ENCODE data around the gene MYO3B.

The MYO3B gene

DNA sequence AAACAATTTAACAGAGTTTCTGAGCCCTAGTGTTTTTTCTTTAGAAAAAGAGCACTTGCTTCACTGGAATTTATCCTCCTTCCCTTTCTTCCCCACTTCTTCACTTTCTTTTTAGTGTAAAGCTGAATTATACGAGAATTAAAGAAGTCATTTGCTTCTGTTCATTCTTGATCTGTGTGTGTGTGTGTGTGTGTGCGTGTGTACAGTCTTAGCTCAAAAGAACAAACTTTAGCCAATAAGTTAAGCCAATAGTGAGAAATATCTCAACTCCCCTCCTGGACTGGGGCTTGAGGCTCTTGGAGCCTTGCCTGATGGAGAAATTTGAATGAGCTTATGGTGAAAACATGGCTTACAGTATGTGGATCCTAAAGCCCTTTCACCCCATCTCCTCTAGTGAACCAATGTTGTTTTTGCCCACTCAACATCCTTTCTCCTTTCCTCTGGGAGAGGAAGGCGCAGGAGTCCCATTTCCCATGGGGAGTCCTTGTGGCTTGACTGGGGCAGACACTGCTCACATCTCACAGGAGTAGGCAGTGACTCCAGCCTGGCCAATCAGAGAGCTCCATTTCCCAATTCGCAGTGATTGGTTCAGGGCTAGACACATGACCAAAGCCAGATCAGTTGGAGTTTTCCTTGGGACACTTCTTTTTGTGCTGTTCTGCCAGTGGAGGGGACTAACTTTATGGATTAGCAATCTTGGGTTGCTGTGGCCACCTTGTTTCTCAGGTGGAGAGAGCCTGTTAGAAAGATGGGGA, 16.3 kb upstream of the MYO3B start:
- H3K27ac ChIP-seq = no peak overlapping the region
- TF ChIP-seq ZFX (IDR thresholded peaks at IDR 0.05) (no peak), CTCF (conservative IDR thresholded peaks at IDR 0.05) (no peak)

DNA sequence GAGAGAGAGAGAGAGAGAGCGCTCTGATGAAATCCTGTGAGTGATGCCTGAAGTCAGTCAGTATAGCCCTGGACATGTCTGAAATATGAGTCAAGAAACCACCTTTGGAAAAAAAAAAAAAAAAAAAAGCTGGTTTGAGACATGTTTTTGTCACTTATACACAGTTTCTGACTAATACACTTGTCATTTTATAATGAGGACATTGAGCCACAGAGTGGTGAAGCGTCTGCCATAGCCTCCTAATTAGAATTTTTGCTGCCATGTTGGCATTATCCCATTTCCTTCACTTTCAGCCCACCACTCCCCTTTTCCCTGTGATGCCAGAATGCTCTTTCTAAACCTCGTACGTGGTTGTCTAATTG, 15.7 kb upstream of the MYO3B start:
- TF ChIP-seq CTCF (conservative IDR thresholded peaks at IDR 0.05) (no peak), ZFX (IDR thresholded peaks at IDR 0.05) (no peak)
- H3K27ac ChIP-seq = no peak overlapping the region

- TF ChIP-seq CTCF (conservative IDR thresholded peaks at IDR 0.05) (no peak), ZFX (IDR thresholded peaks at IDR 0.05) (no peak)
- no peak overlapping the region for H3K27ac ChIP-seq
Measured at GRCh38 chr2:170163411-170164065, 14.4 kb upstream of the MYO3B start.

- TF ChIP-seq ZFX (IDR thresholded peaks at IDR 0.05) (no peak), CTCF (conservative IDR thresholded peaks at IDR 0.05) (no peak)
- H3K27ac ChIP-seq = no peak overlapping the region
Measured at GRCh38 chr2:170165129-170165528, 12.8 kb upstream of the MYO3B start.

GRCh38 chr2:170166735-170167134, 11.2 kb upstream of the MYO3B start:
- no peak overlapping the region for H3K27ac ChIP-seq
- TF ChIP-seq CTCF (conservative IDR thresholded peaks at IDR 0.05) (no peak), ZFX (IDR thresholded peaks at IDR 0.05) (no peak)

GRCh38 chr2:170170281-170171040, 7.5 kb upstream of the MYO3B start:
- TF ChIP-seq ZFX (IDR thresholded peaks at IDR 0.05) (no peak), CTCF (conservative IDR thresholded peaks at IDR 0.05) (no peak)
- no peak overlapping the region for H3K27ac ChIP-seq

GRCh38 chr2:170176212-170176611, 1.7 kb upstream of the MYO3B start:
- TF ChIP-seq ZFX (IDR thresholded peaks at IDR 0.05) (no peak), CTCF (conservative IDR thresholded peaks at IDR 0.05) (no peak)
- no peak overlapping the region for H3K27ac ChIP-seq
